Activated CD4-positive, alpha-beta T cell treated with anti-CD3 and anti-CD28 coated beads, Interleukin-2, amount 10 ng/mL, durations not matched to agents 7 days and 5 days (primary cell): ENCODE measurements around the gene LAMA3. TPM values are rescaled to one million over a fixed set of nuclear protein-coding genes. Genes with fewer than 3 reads are reported as not detected.

ENCODE experiments used
- CTCF ChIA-PET: fragments of 350-600 bp; sonication (Branson Sonifier 250); formaldehyde crosslinking; loops from one replicate; lab custom pipeline; 2021; ENCODE audit warnings: antibody characterized with exemption; lab: Charles Lee
- POLR2A ChIA-PET: fragments of 350-600 bp; sonication (Branson Sonifier 250); formaldehyde crosslinking; loops from one replicate; lab custom pipeline; 2021; ENCODE audit warnings: antibody characterized with exemption; lab: Charles Lee
- DNase-seq: peaks from one replicate; pipeline ENCODE4 v3.0.0-alpha.2; 2020
- H3K27ac Mint-ChIP-seq: one replicate; pipeline ENCODE4 v1.8.0; 2021; ENCODE audit warnings: mild to moderate bottlenecking, moderate library complexity, mixed read lengths
- H3K27me3 Mint-ChIP-seq: one replicate; pipeline ENCODE4 v1.8.0; 2021; ENCODE audit warnings: mixed read lengths
- H3K36me3 Mint-ChIP-seq: one replicate; pipeline ENCODE4 v1.8.0; 2021; ENCODE audit warnings: low read depth, mixed read lengths
- H3K4me1 Mint-ChIP-seq: one replicate; pipeline ENCODE4 v1.8.0; 2021; ENCODE audit warnings: mixed read lengths
- H3K4me3 Mint-ChIP-seq: one replicate; pipeline ENCODE4 v1.8.0; 2021; ENCODE audit warnings: mild to moderate bottlenecking, moderate library complexity, mixed read lengths
- H3K9me3 Mint-ChIP-seq: one replicate; pipeline ENCODE4 v1.8.0; 2021; ENCODE audit warnings: mixed read lengths
- total RNA-seq, 2 experiments: library from RNA; stranded (reverse); gene quantifications; one replicate each; pipeline ENCODE4 v1.2.3, GENCODE V29; 2021

LAMA3 gene
- total RNA-seq, 2 experiments from 2014 or later: 0.20 to 0.54 TPM

DNA sequence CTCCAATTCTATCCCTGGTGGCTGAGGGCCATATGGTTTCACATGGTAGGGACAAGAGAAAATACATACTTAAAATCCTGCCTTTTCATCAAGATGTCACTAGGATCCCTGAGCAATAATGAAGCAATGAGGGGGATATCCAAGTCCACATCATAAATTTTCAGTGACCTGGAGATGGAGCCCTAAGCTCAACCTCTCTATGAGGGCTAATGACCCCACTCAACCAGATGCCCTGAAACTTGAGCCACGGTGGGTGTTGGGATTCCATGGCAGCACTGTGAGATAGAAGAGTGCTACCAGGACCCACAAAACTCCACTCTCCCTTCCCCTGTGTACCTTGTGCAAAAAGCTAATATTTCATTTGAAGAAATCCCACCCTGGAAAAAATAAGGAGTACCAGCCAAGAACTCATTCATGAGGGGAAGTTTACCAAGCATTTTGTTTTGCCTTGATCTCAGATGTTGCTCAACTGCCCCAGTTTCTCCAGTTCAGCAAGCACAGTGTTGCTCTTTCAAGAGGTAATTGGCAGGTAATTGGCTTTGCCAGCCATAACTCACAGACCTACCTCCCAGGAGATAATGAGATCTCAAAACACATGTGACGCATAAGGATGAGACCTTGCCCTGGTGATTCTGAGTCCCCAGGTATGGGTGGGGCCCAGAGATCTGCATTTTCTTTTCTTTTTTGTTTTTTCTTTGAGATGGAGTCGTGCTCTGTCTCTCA, 274.4 kb downstream of the LAMA3 start:
- no peak overlapping the region for H3K27ac Mint-ChIP-seq
- no peaks in the 10 kb centered on the region for H3K9me3 Mint-ChIP-seq
- ChIA-PET CTCF (interaction anchor here (0.7 kb wide), 1 partner anchor 14 kb away, joined by 3 read pairs; no protein-coding TSS in a partner anchor), POLR2A (no interaction called here)
- peaks cover 7% of the 10 kb centered on the region for H3K27me3 Mint-ChIP-seq
- no peaks in the 10 kb centered on the region for H3K36me3 Mint-ChIP-seq
- no peak overlapping the region for H3K4me3 Mint-ChIP-seq
- H3K4me1 Mint-ChIP-seq: peaks cover 38% of the 10 kb centered on the region
- no peak for DNase-seq

DNA sequence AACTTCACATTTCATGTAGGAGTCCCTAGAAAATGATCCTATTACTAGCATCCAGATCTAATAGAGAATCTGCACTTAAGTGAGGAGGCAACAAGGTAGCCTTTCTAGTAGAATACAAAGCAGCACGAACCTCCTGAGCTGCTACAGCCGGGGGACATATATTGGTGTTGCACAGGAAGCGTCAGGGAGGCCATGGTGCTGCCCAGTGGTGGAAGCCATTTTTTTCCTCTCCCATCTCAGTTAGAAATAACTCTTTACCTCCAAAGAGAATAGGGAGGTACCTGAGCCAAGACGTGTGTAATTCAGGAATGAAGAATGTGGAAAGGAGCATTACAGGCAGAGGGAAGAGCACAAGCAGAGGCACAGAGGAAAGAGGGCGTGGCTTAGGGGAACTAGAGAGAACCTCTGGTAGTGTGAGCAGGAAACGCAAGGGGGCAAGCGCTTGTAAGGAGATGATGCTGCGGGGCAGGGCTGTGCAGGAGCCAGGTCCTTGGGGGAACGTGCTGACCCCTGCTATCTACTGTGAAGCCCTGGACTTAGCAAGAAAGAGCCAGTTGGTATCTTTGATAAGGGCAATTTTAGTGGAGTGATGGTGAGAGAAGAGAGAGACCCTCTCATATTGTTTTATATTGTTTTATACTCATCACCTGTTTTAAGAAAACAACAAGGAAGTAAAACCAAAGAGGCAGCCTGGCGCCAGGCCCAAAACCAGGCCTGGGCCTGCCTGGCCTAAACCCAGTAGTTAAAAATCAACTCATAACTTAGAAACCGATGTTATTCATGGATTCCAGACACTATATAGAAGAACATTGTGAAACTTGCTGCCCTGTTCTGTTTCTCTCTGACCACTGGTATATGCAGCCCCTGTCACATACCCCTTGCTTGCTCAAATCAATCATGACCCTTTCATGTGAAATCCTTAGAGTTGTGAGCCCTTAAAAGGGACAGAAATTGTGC, 275.3 kb downstream of the LAMA3 start:
- CTCF ChIA-PET: no interaction called here
- no peak overlapping the region for H3K4me3 Mint-ChIP-seq

DNA sequence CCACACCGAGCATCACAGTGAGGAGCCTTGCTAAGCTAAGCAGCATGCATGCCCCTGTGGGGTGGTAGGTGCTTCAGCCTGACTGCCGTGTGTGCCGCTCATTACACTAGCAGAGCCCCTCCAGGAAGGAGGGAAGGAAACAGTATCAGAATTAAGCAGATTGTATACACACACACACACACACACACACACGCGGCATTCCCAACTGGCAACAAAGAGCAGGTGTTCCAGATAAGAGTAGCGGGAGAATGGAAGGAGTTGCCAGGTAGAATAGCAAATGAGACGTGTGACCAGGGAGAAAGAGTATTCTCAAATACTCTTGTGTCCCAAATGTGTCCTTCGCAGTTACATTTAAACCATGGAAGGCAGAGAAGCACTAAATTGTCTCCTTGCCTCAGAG, 277.7 kb downstream of the LAMA3 start:
- H3K9me3 Mint-ChIP-seq: no peaks in the 10 kb centered on the region
- H3K4me1 Mint-ChIP-seq: peaks cover 55% of the 10 kb centered on the region
- no peak for DNase-seq
- no peaks in the 10 kb centered on the region for H3K27me3 Mint-ChIP-seq
- ChIA-PET CTCF (interaction anchor here (0.8 kb wide), 1 partner anchor 11 kb away, joined by 3 read pairs; no protein-coding TSS in a partner anchor), POLR2A (no interaction called here)
- peaks cover 5% of the 10 kb centered on the region for H3K36me3 Mint-ChIP-seq
- H3K27ac Mint-ChIP-seq: no peak overlapping the region
- H3K4me3 Mint-ChIP-seq: no peak overlapping the region

More for the DNA sequence above, 275.3 kb downstream of the LAMA3 start:
- no peaks in the 10 kb centered on the region for H3K9me3 Mint-ChIP-seq
- peak overlapping the region; percentile 88 for H3K27ac Mint-ChIP-seq
- H3K27me3 Mint-ChIP-seq: peaks cover 4% of the 10 kb centered on the region
- H3K36me3 Mint-ChIP-seq: no peaks in the 10 kb centered on the region
- POLR2A ChIA-PET: no interaction called here
- H3K4me1 Mint-ChIP-seq: peaks cover 38% of the 10 kb centered on the region
- peak; percentile 38 for DNase-seq

DNA sequence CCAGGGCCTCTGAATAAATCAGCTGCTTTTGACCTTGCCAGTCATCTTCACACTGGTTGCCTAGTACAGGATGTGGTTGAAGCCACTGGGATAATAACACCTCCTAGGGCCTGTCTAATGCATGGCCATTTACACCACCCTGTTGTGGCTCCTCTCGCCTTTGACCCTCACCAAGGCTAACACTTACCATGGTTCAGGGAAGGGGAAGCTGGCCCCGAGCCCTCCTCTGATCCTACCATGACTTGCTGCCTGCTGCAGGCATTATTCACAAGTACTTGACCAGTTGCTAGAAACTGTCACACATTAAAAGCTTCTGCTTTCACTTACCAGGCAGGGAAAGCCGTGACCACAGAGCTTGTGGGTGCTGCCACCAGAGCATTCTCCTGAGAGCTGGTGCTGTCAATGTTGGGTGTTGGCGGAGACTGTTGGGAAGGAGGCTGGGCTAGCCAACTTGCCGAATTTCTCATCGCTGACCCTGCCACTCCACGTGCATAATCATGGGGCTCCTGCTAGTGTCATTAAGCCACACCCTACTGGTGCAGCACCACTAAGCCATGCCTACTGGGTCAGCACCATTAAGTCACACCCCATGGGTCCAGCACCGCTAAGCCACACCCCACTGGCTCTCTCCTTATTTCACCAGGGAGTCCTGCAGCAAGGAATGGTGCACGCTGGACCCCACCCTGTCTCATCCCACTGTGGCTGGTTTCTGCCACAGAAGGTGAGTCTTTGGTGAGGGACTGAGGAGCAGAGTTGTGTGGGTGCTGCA, 278.3 kb downstream of the LAMA3 start:
- Mint-ChIP-seq H3K36me3 (peaks cover 5% of the 10 kb centered on the region), H3K4me3 (no peak overlapping the region), H3K4me1 (peaks cover 58% of the 10 kb centered on the region), H3K27me3 (no peaks in the 10 kb centered on the region), H3K27ac (peak overlapping the region; percentile 48), H3K9me3 (no peaks in the 10 kb centered on the region)
- DNase-seq: peak; percentile 35
- ChIA-PET CTCF (interaction anchor here (0.8 to 1.8 kb wide), 4 partner anchors 10 to 147 kb away, joined by 3 to 11 read pairs (median 4); no protein-coding TSS in a partner anchor), POLR2A (no interaction called here)

GRCh38 chr18:23968638-23969604, 279.7 kb downstream of the LAMA3 start:
- ChIA-PET POLR2A (no interaction called here), CTCF (interaction anchor here (0.8 to 2.5 kb wide), 8 partner anchors 9 to 146 kb away, joined by 3 to 11 read pairs (median 6); no protein-coding TSS in a partner anchor)
- H3K27ac Mint-ChIP-seq: no peak overlapping the region
- peaks cover 61% of the 10 kb centered on the region for H3K4me1 Mint-ChIP-seq
- H3K27me3 Mint-ChIP-seq: no peaks in the 10 kb centered on the region
- no peaks in the 10 kb centered on the region for H3K9me3 Mint-ChIP-seq
- peaks cover 5% of the 10 kb centered on the region for H3K36me3 Mint-ChIP-seq
- H3K4me3 Mint-ChIP-seq: no peak overlapping the region
- no peak for DNase-seq

GRCh38 chr18:23969664-23970063, 280.4 kb downstream of the LAMA3 start:
- H3K36me3 Mint-ChIP-seq: peaks cover 7% of the 10 kb centered on the region
- no peak overlapping the region for H3K27ac Mint-ChIP-seq
- CTCF ChIA-PET: interaction anchor here (1.0 to 2.5 kb wide), 5 partner anchors 8 to 63 kb away, joined by 3 to 11 read pairs (median 6); no protein-coding TSS in a partner anchor
- DNase-seq: no peak
- H3K9me3 Mint-ChIP-seq: no peaks in the 10 kb centered on the region
- H3K27me3 Mint-ChIP-seq: no peaks in the 10 kb centered on the region
- POLR2A ChIA-PET: no interaction called here
- peaks cover 53% of the 10 kb centered on the region for H3K4me1 Mint-ChIP-seq
- no peak overlapping the region for H3K4me3 Mint-ChIP-seq

GRCh38 chr18:23970161-23971096, 281.2 kb downstream of the LAMA3 start:
- no peak overlapping the region for H3K4me3 Mint-ChIP-seq
- CTCF ChIA-PET: interaction anchor here (1.0 to 2.5 kb wide), 4 partner anchors 12 to 32 kb away, joined by 3 to 7 read pairs (median 5); no protein-coding TSS in a partner anchor

GRCh38 chr18:23971097-23971440, 281.8 kb downstream of the LAMA3 start:
- CTCF ChIA-PET: interaction anchor here (1.0 to 2.5 kb wide), 4 partner anchors 11 to 30 kb away, joined by 3 to 7 read pairs (median 5); no protein-coding TSS in a partner anchor
- Mint-ChIP-seq H3K36me3 (peaks cover 16% of the 10 kb centered on the region), H3K27me3 (peaks cover 5% of the 10 kb centered on the region), H3K4me1 (peaks cover 43% of the 10 kb centered on the region), H3K4me3 (no peak overlapping the region), H3K9me3 (peaks cover 2% of the 10 kb centered on the region), H3K27ac (peak overlapping the region; percentile 80)
- DNase-seq: no peak
- POLR2A ChIA-PET: no interaction called here

More at GRCh38 chr18:23970161-23971096, 281.2 kb downstream of the LAMA3 start:
- peak overlapping the region; percentile 80 for H3K27ac Mint-ChIP-seq
- peaks cover 46% of the 10 kb centered on the region for H3K4me1 Mint-ChIP-seq
- H3K36me3 Mint-ChIP-seq: peaks cover 12% of the 10 kb centered on the region
- DNase-seq: peak; percentile 51
- peaks cover 3% of the 10 kb centered on the region for H3K27me3 Mint-ChIP-seq
- POLR2A ChIA-PET: interaction anchor here (0.6 kb wide), 1 partner anchor 1334 kb away, joined by 4 read pairs; no protein-coding TSS in a partner anchor
- H3K9me3 Mint-ChIP-seq: peaks cover 2% of the 10 kb centered on the region

DNA sequence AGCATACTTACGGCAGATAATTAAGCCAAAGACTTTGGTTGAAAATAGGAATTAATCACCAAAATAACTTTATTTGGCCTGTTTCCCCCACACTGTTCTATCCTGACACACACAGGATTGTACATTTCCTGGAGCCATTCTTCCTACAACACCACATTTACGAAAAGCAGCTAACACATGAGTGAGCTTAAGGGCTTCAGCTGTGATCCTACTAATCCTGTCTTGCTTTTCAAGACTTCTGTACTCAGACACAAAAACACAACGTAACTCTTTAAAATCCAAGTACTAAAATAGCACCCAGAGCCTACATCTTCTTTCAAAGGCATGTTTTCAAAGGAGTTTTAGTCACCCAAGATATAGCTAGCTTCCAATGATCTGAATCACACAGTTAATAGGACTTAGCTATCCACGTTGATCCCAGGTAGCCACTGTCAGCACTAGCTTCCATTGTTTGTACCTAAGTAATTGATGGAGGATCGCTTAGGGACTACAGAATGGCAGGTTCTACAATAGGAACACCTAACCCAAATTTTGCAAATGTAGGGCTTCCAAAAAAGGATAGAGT, 282.5 kb downstream of the LAMA3 start:
- POLR2A ChIA-PET: no interaction called here
- Mint-ChIP-seq H3K27me3 (peaks cover 9% of the 10 kb centered on the region), H3K4me1 (peaks cover 41% of the 10 kb centered on the region), H3K36me3 (peaks cover 22% of the 10 kb centered on the region), H3K27ac (no peak overlapping the region), H3K9me3 (peaks cover 8% of the 10 kb centered on the region), H3K4me3 (no peak overlapping the region)
- CTCF ChIA-PET: interaction anchor here (1.0 to 1.6 kb wide), 2 partner anchors 11 to 13 kb away, joined by 3 to 7 read pairs; no protein-coding TSS in a partner anchor
- DNase-seq: no peak

DNA sequence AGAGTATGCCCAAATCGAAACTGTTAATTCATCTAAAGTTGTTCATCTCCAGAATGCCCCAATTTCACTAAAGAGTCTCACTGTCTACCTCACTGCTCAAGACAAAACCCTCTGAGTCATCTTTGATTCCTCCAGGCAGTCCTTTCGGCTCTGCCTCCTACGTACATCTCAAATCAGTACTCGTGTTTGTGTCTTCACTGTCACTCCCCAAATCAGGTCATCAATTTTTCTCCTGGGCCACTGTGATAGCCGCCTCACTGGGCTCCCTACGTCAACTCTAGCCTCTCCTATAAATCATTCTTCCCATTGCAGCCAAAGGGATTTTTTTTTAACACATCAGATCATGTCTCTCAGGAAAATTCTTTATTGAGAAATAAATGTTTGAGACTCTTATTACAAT, 283.2 kb downstream of the LAMA3 start:
- CTCF ChIA-PET: interaction anchor here (1.2 kb wide), 1 partner anchor 11 kb away, joined by 3 read pairs; no protein-coding TSS in a partner anchor
- POLR2A ChIA-PET: no interaction called here

More for the DNA sequence above, 283.2 kb downstream of the LAMA3 start:
- Mint-ChIP-seq H3K36me3 (peaks cover 28% of the 10 kb centered on the region), H3K4me1 (peaks cover 38% of the 10 kb centered on the region), H3K4me3 (no peak overlapping the region), H3K27me3 (peaks cover 12% of the 10 kb centered on the region), H3K9me3 (peaks cover 14% of the 10 kb centered on the region), H3K27ac (peak overlapping the region; percentile 14)
- no peak for DNase-seq
